ENCODE data around the gene RELN.
"Not testable (repeated sequence)": the region's sequence is repeated elsewhere in the genome, so short reads cannot be mapped to it uniquely, and the experiment has no call there.

DNA sequence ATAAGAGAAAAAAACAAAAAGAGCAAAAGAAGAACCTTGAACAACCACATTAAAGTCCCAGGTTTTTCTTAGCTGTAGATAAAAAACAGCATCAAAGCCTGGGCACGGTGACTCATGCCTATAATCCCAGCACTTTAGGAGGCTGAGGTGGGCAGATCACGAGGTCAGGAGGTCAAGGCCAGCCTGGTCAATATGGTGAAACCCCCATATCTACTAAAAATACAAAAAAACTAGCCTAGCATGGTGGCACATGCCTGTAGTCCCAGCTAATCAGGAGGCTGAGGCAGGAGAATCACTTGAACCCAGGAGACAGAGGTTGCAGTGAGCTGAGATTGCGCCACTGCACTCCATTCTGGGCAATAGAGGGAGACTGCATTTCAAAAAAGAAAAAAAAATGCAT, 47.4 kb upstream of the RELN start:
- TF ChIP-seq, protein P1, sequence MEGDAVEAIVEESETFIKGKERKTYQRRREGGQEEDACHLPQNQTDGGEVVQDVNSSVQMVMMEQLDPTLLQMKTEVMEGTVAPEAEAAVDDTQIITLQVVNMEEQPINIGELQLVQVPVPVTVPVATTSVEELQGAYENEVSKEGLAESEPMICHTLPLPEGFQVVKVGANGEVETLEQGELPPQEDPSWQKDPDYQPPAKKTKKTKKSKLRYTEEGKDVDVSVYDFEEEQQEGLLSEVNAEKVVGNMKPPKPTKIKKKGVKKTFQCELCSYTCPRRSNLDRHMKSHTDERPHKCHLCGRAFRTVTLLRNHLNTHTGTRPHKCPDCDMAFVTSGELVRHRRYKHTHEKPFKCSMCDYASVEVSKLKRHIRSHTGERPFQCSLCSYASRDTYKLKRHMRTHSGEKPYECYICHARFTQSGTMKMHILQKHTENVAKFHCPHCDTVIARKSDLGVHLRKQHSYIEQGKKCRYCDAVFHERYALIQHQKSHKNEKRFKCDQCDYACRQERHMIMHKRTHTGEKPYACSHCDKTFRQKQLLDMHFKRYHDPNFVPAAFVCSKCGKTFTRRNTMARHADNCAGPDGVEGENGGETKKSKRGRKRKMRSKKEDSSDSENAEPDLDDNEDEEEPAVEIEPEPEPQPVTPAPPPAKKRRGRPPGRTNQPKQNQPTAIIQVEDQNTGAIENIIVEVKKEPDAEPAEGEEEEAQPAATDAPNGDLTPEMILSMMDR (IDR thresholded peaks at IDR 0.05) = not testable (repeated sequence)
- TF ChIP-seq EZH2 (IDR thresholded peaks at IDR 0.05; ENCODE audit: borderline replicate concordance, insufficient read depth, low read depth, low read length, poor library complexity, severe bottlenecking) = not testable (repeated sequence)

Data from B cell (primary cell).